CD14-positive monocyte (primary cell): ENCODE data around the gene P2RY11. TPM values are rescaled to one million over a fixed set of nuclear protein-coding genes. Genes with fewer than 3 reads are reported as not detected.

ENCODE experiments used
- DNase-seq, 3 donors: peaks; one replicate each; pipeline ENCODE4 v3.0.0-alpha.2; 2011 to 2022
- H2AFZ ChIP-seq: 2 replicates; pipeline ENCODE4 v1.6.0; 2012; ENCODE audit warnings: mild to moderate bottlenecking, low read depth, low read length, inconsistent platforms; ENCODE audit not compliant: insufficient read depth, poor library complexity, severe bottlenecking
- H3K27ac ChIP-seq, 2 donors: 1 replicate in 1 of 2; 2 replicates in 1 of 2; pipeline ENCODE4 v1.5.1; 2012 to 2013; ENCODE audit warnings: low read length in 2 of 2, control low read depth in 1 of 2, inconsistent platforms in 1 of 2, low read depth in 1 of 2, mild to moderate bottlenecking in 1 of 2
- H3K27me3 ChIP-seq, 2 donors: one replicate each; pipeline versions ENCODE4 v1.6.0 to v1.6.1; 2011 to 2013; ENCODE audit warnings: low read length in 2 of 2; ENCODE audit not compliant: control insufficient read depth in 2 of 2, insufficient read depth in 2 of 2
- H3K36me3 ChIP-seq, 2 donors: replicated peaks in 1 of 2; 1 replicate in 1 of 2; 2 replicates in 1 of 2; pipeline versions ENCODE4 v1.5.1 to v1.6.1; 2012 to 2013; ENCODE audit warnings: low read length in 2 of 2, control low read depth in 1 of 2, inconsistent platforms in 1 of 2, mild to moderate bottlenecking in 1 of 2; ENCODE audit not compliant: insufficient read depth in 2 of 2, control insufficient read depth in 1 of 2
- H3K4me1 ChIP-seq, 2 donors: 1 replicate in 1 of 2; 2 replicates in 1 of 2; pipeline versions ENCODE4 v1.5.1 to v1.6.1; 2012 to 2013; ENCODE audit warnings: low read length in 2 of 2, control low read depth in 1 of 2, inconsistent platforms in 1 of 2, mild to moderate bottlenecking in 1 of 2, moderate library complexity in 1 of 2; ENCODE audit not compliant: insufficient read depth in 2 of 2, control insufficient read depth in 1 of 2
- H3K4me2 ChIP-seq: replicated peaks from 2 replicates; pipeline ENCODE3; 2012; ENCODE audit warnings: low read length, moderate library complexity, mild to moderate bottlenecking; ENCODE audit not compliant: poor library complexity, severe bottlenecking; ENCODE audit errors: extremely low read depth
- H3K4me3 ChIP-seq, 3 experiments: fragments of 200-600 bp in 1 of 3; sonication (generic) in 1 of 3; replicated peaks in 1 of 3; 1 replicate in 2 of 3; 2 replicates in 1 of 3; pipeline ENCODE4 v1.5.1; 2011 to 2013; ENCODE audit warnings: low read length in 3 of 3, mild to moderate bottlenecking in 3 of 3, control low read depth in 2 of 3, low read depth in 2 of 3, inconsistent platforms in 1 of 3, moderate library complexity in 1 of 3
- H3K79me2 ChIP-seq: 2 replicates; pipeline ENCODE4 v1.6.0; 2012; ENCODE audit warnings: mild to moderate bottlenecking, control low read depth, inconsistent platforms, low read length, moderate library complexity; ENCODE audit not compliant: insufficient read depth
- H3K9ac ChIP-seq: 2 replicates; pipeline ENCODE4 v1.6.0; 2017; ENCODE audit warnings: low read length, mild to moderate bottlenecking; ENCODE audit not compliant: insufficient read depth, poor library complexity, severe bottlenecking
- H3K9me3 ChIP-seq, 2 donors: replicated peaks in 1 of 2; 1 replicate in 1 of 2; 2 replicates in 1 of 2; pipeline versions ENCODE4 v1.5.1 to v1.6.1; 2012 to 2013; ENCODE audit warnings: low read length in 2 of 2, control low read depth in 1 of 2; ENCODE audit not compliant: control insufficient read depth in 1 of 2, insufficient read depth in 1 of 2
- H4K20me1 ChIP-seq: 2 replicates; pipeline ENCODE4 v1.6.0; 2012; ENCODE audit warnings: mild to moderate bottlenecking, low read length, control low read depth, moderate library complexity; ENCODE audit not compliant: insufficient read depth
- H3K27ac Mint-ChIP-seq, 7 donors: one replicate each; pipeline ENCODE4 v1.8.0; 2020; ENCODE audit warnings: mild to moderate bottlenecking in 7 of 7, mixed read lengths in 7 of 7, moderate library complexity in 6 of 7, inconsistent platforms in 2 of 7
- H3K27me3 Mint-ChIP-seq, 3 donors: one replicate each; pipeline ENCODE4 v1.8.0; 2021 to 2022; ENCODE audit warnings: low read depth in 3 of 3, mild to moderate bottlenecking in 3 of 3, mixed read lengths in 3 of 3, moderate library complexity in 3 of 3, inconsistent platforms in 1 of 3
- H3K36me3 Mint-ChIP-seq, 2 donors: one replicate each; pipeline ENCODE4 v1.8.0; 2020; ENCODE audit warnings: mixed read lengths in 2 of 2, inconsistent platforms in 1 of 2, mild to moderate bottlenecking in 1 of 2
- H3K4me1 Mint-ChIP-seq: one replicate; pipeline ENCODE4 v1.8.0; 2020; ENCODE audit warnings: mild to moderate bottlenecking, mixed read lengths
- H3K4me3 Mint-ChIP-seq, 2 donors: one replicate each; pipeline ENCODE4 v1.8.0; 2020; ENCODE audit warnings: mild to moderate bottlenecking in 2 of 2, mixed read lengths in 2 of 2, moderate library complexity in 1 of 2
- H3K9me3 Mint-ChIP-seq, 7 donors: one replicate each; pipeline ENCODE4 v1.8.0; 2020 to 2022; ENCODE audit warnings: mixed read lengths in 7 of 7, mild to moderate bottlenecking in 6 of 7, moderate library complexity in 6 of 7, inconsistent platforms in 2 of 7
- WGBS: methylation state at CpG from one replicate; pipeline ENCODE4 v1.1.5; 2013; ENCODE audit warnings: missing lambda C conversion rate; ENCODE audit not compliant: insufficient coverage; 5-methylcytosine and 5-hydroxymethylcytosine counted together
- intact Hi-C, 2 donors: fragments of 100-400 bp; cut with micrococcal nuclease; formaldehyde crosslinking; loops; one replicate each; pipeline versions ENCODE4 v1.15.0 to v1.15.1; 2023
- polyA plus RNA-seq, 3 donors: library from polyadenylated mRNA; depleted of rRNA in 1 of 3; unstranded in 2 of 3; stranded (reverse) in 1 of 3; fragments of 300-500 nt in 2 of 3; fragments of >200 nt in 1 of 3; fragmentation: Illumina TruSeq in 2 of 3; gene quantifications; 1 replicate in 2 of 3; 2 replicates in 1 of 3; pipeline ENCODE4 v1.2.3, GENCODE V29; 2012 to 2021
- TF ChIP-seq, protein P1 (sequence below): fragments of 200-600 bp; IDR thresholded peaks from one replicate; pipeline ENCODE4 v1.8.0; 2022; ENCODE audit warnings: antibody characterized with exemption, mild to moderate bottlenecking

The P2RY11 gene
- polyA plus RNA-seq, 3 donors = 0.50 to 10.0 (median 0.69) TPM

DNA sequence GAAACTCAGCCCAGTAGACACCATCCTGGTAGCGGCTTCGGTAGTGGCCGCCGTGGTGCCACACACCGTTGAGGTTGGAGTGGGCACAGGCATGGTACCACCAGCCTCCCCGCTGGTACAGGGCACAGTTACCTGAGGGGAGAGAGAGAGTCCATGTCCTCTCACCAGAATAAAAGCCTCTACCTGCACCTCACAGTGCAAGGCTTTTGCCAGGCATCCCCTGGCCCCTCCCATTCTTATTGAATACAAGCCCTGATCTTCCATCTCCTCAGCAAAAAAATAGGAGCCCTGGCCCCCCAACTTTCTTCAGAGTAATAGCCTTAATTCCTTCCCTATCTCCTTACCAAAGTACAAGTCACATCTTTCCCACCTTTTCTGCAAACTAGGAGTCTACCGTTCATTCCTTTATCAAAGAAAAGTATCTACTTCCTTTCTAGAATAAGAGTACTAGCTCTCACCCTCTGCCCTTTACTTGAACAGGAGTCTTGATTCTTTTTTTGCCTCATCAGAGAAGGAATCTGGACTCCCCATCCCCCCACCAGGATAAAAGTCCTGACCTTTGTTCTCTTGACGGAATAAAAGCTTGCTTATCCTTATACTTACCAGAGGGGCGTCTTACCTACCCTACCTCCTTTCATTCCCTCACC, 18.7 kb upstream of the P2RY11 start:
- Mint-ChIP-seq H3K4me1 (peaks cover 8% of the 10 kb centered on the region), H3K27ac (peak overlapping the region in 1 of 7 donors; percentile 31), H3K27me3 (peaks cover 0 to 1% (median 1%) of the 10 kb centered on the region in 3 donors), H3K9me3 (peaks cover 0 to 7% (median 0%) of the 10 kb centered on the region in 7 donors), H3K36me3 (peaks cover 37 to 45% of the 10 kb centered on the region in 2 donors), H3K4me3 (no peak overlapping the region)
- Histone ChIP-seq H3K9me3 (peaks cover 0 to 3% of the 10 kb centered on the region in 2 donors), H3K79me2 (no peaks in the 10 kb centered on the region), H3K4me1 (peaks cover 13 to 17% of the 10 kb centered on the region in 2 donors), H4K20me1 (peaks cover 6% of the 10 kb centered on the region), H3K4me2 (no peak overlapping the region), H3K27me3 (no peaks in the 10 kb centered on the region), H3K27ac (no peak overlapping the region), H3K36me3 (peaks cover 39 to 47% of the 10 kb centered on the region in 2 donors), H3K9ac (no peak overlapping the region), H3K4me3 (no peak overlapping the region), H2AFZ (no peak overlapping the region)
- 95% methylated on average over 6 of the region's 9 CpGs for WGBS
- TF ChIP-seq, protein P1, sequence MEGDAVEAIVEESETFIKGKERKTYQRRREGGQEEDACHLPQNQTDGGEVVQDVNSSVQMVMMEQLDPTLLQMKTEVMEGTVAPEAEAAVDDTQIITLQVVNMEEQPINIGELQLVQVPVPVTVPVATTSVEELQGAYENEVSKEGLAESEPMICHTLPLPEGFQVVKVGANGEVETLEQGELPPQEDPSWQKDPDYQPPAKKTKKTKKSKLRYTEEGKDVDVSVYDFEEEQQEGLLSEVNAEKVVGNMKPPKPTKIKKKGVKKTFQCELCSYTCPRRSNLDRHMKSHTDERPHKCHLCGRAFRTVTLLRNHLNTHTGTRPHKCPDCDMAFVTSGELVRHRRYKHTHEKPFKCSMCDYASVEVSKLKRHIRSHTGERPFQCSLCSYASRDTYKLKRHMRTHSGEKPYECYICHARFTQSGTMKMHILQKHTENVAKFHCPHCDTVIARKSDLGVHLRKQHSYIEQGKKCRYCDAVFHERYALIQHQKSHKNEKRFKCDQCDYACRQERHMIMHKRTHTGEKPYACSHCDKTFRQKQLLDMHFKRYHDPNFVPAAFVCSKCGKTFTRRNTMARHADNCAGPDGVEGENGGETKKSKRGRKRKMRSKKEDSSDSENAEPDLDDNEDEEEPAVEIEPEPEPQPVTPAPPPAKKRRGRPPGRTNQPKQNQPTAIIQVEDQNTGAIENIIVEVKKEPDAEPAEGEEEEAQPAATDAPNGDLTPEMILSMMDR = no peak
- intact Hi-C loops = loop anchor here in 1 of 2 donors (10.0 kb wide), 1 partner anchor 648 kb away; no protein-coding TSS in a partner anchor
- DNase-seq = no peak

DNA sequence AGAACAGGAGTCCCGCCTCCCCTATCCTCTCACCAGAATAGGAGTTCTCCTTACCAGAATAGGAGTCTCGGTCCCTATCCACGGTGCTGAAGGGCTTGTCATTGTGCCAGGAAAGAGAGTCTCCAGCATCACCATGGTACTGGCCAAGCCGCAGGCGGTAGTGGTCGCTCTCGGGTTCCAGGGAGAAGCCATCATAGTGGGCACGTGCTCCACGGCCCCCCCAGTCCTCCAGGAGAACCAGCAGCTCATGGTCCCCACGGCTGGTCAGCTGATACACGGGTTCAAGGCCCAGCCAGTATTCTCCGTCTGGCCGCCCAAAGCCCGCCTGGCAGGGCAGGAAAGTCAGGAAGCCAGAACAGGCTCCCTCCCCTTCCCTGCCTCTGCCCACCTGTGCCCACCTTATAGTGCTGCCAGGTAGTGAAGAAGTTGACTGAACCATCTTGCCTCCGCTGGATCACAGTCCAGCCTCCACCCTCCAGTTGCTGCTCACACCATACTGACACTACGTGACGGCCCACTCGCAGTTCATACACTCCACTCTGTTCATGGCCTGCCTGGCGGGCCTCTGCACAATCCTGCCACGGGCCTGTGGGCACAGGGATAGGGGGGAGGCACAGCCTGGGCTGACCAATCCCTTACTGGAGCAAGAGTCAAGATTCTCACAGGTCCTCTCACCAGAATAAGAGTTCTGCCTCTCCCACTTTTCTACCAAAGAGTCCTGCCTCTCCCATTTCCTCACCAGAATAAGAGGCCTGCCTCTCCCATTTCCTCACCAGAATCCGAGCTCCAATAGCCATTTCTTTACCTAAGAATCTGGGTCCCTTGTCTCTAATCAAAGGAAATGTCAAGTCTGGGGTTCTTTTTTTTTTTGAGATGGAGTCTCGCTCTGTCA, 18.0 kb upstream of the P2RY11 start:
- TF ChIP-seq, protein P1 = no peak
- Mint-ChIP-seq H3K36me3 (peaks cover 37 to 45% of the 10 kb centered on the region in 2 donors), H3K27me3 (peaks cover 0 to 1% (median 1%) of the 10 kb centered on the region in 3 donors), H3K4me1 (peaks cover 8% of the 10 kb centered on the region), H3K4me3 (no peak overlapping the region), H3K9me3 (peaks cover 0 to 7% (median 0%) of the 10 kb centered on the region in 7 donors), H3K27ac (peak overlapping the region in 1 of 7 donors; percentile 31)
- peaks cover 39 to 47% of the 10 kb centered on the region in 2 donors for H3K36me3 ChIP-seq
- no peaks in the 10 kb centered on the region for H3K79me2 ChIP-seq
- H3K9ac ChIP-seq = no peak overlapping the region
- intact Hi-C loops = loop anchor here in 1 of 2 donors (10.0 kb wide), 1 partner anchor 649 kb away; no protein-coding TSS in a partner anchor
- H3K4me1 ChIP-seq = peaks cover 13 to 17% of the 10 kb centered on the region in 2 donors
- no peak overlapping the region for H3K4me2 ChIP-seq
- H3K27ac ChIP-seq = no peak overlapping the region
- DNase-seq = no peak
- no peak overlapping the region for H3K4me3 ChIP-seq
- 92% methylated on average over 16 of the region's 22 CpGs for WGBS
- H3K27me3 ChIP-seq = no peaks in the 10 kb centered on the region
- no peak overlapping the region for H2AFZ ChIP-seq
- H4K20me1 ChIP-seq = peaks cover 6% of the 10 kb centered on the region
- H3K9me3 ChIP-seq = peaks cover 0 to 3% of the 10 kb centered on the region in 2 donors
